Occipital lobe (tissue), 2 donors: ENCODE results near the gene CNKSR2. TPM values are rescaled to one million over a fixed set of nuclear protein-coding genes. Genes with fewer than 3 reads are reported as not detected.

Source experiments
- DNase-seq: peaks from one replicate; lab custom pipeline; 2025; lab: John Stamatoyannopoulos, UW
- total RNA-seq: library from RNA; depleted of rRNA; stranded (reverse); fragments of >200 nt; gene quantifications from one replicate; pipeline ENCODE4 v1.2.3, GENCODE V29; 2014

CNKSR2 gene
- total RNA-seq, 1 donor from 2014 or later, result 200 TPM

DNA sequence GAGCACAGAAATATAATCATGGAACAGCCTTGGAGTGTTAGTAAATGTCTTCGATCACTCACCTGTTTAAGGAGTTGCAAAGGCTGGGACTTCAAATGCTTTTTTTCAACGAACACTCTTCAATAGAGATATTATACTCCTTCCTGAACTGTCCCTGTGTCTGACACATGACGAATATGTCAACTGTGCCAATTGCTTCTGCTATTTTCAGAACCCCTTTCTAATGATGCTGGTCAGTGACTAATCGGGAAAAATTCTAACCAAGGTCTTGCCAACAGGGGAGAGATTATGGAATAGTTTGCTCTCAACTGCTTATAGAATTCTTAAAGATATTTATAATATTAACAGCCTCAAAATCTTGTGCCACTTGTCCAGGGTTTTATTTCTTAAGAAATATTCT, 292.5 kb downstream of the CNKSR2 start:
- DNase-seq, result no peak

DNA sequence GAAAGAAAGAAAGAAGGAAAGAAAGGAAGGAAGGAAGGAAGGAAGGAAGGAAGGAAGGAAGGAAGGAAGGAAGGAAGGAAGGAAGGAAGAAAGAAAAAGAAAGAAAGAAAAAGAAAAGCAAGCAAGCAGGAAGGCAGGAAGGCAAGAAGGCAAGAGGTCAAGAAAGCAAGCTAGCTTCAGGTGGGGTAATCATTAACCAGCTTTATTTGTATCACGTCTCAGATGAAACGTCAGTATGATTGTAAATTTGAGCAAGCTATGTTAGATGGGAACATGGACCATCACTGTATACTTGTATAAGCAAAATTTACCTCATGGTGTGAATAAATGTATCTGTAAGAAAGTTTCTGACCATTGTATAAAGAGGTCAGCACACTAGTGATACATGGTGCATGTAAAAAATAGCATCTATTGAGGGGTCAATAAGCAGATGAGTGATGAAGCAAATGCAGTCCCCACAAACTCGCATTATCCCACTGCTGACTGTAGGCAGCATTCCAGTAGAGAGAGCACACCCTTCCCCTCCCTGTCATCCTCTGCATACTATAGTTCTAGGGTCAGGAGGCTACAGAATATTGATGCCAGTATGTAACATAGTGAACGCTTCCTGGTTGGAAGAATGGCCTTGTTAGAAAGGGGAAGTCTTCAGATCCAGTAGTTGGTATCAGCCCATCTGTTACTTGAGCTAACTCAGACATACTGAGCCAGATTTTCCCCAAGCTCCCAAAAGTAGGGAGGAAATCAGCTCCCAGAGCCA, 300.4 kb downstream of the CNKSR2 start:
- DNase-seq, result no peak

DNA sequence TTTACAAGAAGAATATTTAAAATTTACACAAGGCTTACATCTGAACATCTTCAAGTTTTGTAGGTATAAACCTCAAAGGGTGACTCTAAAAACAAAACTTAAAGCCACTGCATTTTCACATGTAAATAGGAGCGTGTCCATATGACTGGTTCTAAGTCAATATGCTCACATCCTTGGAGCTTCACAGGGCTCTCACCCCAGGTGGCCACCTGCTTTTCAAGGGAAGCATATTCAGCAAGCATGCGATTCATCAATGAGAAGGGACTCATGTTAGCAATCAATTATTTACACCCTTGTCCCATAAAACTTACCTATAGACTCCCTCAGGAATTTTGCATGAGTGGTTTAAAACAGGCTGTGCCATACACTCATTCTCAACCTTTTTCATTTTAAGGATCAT, 301.7 kb downstream of the CNKSR2 start:
- DNase-seq, result no peak

DNA sequence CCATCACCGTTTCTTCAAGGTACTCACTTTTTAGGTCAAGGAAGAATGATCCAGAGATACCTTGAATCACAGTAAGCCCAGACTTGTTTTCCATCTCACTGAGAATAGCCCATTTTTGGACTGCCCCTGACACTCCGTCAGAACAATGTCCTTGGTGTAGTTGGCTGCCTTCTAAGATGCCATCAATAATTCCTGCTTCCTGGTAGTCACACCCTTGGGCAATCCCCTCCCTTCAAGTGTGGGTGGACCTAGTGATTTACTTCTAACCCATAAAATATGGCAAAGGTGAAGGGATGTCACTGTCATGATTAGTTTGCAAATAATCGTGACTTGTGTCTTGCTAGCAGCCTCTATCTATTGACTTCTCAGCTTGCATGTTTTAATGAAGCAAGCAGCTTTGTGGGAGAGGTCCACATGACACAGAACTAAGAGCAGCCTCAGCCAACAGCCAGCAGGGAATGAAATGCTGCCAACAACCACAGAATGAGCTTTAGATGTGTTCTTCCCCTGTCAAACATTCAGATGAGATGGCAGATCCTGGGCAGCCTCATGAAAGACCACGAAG, 303.9 kb downstream of the CNKSR2 start:
- DNase-seq, result no peak

DNA sequence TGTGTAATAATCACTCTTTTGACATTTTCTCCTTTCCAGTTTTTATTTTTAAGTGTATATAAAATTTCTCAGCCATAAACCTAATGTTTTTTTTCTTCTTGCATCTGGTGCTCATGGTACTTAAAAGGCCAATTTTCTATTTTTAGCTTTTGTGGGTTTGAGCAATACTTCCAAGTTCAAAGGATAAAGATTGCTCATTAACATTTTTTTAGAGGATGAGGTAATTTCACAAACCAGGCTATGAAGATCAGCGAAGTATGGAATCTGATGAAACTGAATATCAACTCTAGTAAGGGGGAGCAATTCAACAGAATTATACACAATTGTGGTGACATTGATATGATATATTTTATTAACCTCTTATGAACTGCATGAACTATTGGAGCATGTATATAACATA, 309.7 kb downstream of the CNKSR2 start:
- no peak for DNase-seq

DNA sequence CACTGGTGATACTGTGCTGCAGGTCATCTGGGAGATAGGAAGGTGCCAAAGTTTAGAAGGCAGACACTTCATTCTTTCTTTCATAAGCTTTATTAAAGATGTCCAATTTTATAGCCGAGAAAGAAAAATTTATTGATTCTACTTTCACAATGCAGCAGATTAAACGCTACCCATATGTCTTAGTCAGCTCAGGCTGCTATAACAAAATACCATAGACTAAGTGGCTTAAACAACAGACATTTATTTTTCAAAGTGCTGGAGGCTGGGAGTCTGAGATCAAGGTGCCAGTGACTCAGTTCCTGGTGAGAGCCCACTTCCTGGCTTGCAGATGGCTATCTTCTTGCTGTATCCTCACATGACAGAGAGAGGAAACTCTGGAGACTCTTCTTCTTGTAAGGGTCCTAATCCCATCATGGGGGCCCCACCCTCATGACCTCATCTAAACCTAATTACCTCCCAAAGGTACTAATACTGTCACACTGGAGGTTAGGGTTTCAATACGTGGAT, 317.3 kb downstream of the CNKSR2 start:
- no peak for DNase-seq

DNA sequence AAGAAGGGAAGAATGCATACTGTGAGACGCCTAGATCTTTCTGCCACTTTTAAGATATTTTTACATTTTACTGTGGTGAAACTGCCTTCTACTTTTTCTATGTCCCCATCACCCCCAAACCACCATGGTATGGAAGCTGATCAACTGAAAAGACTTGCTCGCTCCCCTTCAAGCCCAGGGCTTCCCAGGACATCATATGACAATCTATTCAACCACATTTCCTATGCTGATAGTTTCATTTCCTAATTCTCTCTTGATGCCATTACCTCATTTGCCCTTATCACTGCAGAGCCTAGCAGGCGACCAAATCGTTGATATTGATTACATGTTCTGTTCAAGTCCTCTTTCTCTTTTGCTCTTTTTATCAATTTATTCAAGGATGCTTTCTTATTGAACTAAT, 324.1 kb downstream of the CNKSR2 start:
- DNase-seq, result no peak

DNA sequence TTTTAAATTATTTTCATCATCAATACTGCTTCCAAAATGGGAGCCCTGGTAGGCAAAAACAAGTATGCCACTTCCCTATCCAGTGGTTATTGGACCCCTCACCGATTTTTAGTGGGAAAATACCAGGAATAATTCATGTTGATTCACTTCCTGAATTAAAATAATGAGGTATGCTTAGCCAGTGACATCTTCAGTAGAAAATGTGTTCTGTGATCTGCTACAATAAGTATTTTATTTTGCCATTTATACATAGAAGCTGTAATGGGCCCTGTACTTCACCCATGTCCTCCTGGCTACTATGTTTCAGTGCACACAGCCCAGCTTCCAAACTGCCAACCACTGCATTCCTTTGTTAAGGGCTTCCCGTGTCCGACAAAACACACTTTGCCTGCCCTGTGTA, 324.9 kb downstream of the CNKSR2 start:
- DNase-seq, result no peak

DNA sequence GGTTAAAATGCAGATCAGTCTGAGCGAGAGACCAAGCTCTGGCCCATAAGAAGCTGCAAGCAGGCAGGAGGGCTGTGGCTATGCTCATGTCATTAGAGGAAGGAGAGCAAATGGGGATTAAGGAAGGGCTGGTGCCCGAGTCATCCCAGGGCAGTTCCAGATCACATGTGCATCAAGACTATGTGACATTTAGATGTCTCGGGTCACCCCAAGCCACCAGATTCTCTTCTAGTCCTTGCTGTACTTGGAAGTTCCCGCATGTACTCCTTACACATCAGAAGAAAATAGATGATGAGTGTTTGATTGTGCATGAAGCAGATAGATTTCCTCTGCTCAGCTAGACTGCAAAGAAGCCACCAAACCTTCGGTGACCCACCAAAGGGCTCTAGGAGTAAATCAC, 326.1 kb downstream of the CNKSR2 start:
- DNase-seq, result no peak

DNA sequence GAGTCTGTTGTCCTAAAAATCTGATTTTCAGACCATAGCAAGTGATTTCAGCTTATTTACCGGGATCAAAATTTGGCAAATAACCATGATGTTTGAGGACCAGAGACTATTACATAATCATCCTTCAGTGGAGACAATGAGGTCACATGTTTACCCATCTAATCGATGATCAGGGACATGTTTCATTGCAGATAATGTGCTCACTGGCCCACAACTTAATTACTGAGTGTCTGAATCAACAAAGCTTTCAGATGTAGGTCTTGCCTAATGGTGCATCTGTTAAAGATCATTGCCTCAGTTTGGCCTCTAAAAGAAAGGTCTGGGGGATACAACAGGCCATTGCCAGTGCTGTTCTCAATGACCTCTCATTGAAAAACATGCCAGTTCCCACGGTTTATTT, 326.7 kb downstream of the CNKSR2 start:
- no peak for DNase-seq

DNA sequence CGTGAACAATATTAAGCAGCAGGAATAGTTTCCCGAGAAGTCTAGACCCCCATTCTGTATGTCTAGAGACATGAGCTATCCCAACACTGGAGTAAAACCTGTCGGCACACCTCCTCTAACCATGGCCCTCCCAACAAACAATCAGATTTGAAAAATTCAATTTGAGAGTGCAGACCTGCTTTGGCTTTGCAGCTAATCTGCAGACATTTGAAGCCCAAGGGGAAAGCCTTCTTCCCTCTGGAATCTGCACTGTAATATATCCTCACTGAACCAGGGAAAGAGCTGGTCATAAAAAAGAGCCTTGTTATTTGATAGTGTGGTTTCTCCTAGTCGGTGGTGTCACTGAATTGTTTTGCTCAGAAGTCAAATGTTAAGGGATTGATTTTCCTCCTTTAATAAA, 328.5 kb downstream of the CNKSR2 start:
- DNase-seq, result no peak
